ENCODE results near the gene KCTD20. TPM values are rescaled to one million over a fixed set of nuclear protein-coding genes. Genes with fewer than 3 reads are reported as not detected.

Gene KCTD20
- total and polyA plus RNA-seq, 5 donors from 2014 or later: 35.4 to 47.8 (median 41.7) TPM

GRCh38 chr6:36510365-36510764, 67.6 kb downstream of the KCTD20 start:
- no peak for ATAC-seq (ENCODE audit: low read depth in 2 of 2)
- Mint-ChIP-seq H3K27ac (peak overlapping the region in 1 of 3 donors; percentile 62), H3K4me1 (peaks cover 26 to 38% (median 33%) of the 10 kb centered on the region in 4 donors), H3K27me3 (no peaks in the 10 kb centered on the region), H3K36me3 (peaks cover 45% of the 10 kb centered on the region), H3K9me3 (no peaks in the 10 kb centered on the region), H3K4me3 (no peak overlapping the region)
- H3K4me1 ChIP-seq (ENCODE audit: control insufficient read depth, insufficient read depth, low read length, poor library complexity, severe bottlenecking): peaks cover 24% of the 10 kb centered on the region
- no peaks in the 10 kb centered on the region for H3K27me3 ChIP-seq (ENCODE audit: control insufficient read depth, insufficient read depth, low read length)
- no peak overlapping the region for H3K27ac ChIP-seq (ENCODE audit: insufficient read depth, low read length, poor library complexity, severe bottlenecking)
- H3K36me3 ChIP-seq (ENCODE audit: control insufficient read depth, insufficient read depth, low read length): peaks cover 61% of the 10 kb centered on the region
- DNase-seq: no peak
- no peaks in the 10 kb centered on the region for H3K9me3 ChIP-seq (ENCODE audit: control insufficient read depth in 2 of 2, low read length in 2 of 2)
- no peak overlapping the region for H3K4me3 ChIP-seq (ENCODE audit: low read depth, low read length)

GRCh38 chr6:36514554-36515456, 72.0 kb downstream of the KCTD20 start:
- H3K27ac Mint-ChIP-seq: peak overlapping the region; percentile 49 to 93 (median 55)
- H3K4me1 ChIP-seq (ENCODE audit: control insufficient read depth, insufficient read depth, low read length, poor library complexity, severe bottlenecking): peaks cover 17% of the 10 kb centered on the region
- H3K9me3 ChIP-seq (ENCODE audit: control insufficient read depth in 2 of 2, low read length in 2 of 2): no peaks in the 10 kb centered on the region
- peaks cover 21 to 45% (median 38%) of the 10 kb centered on the region in 4 donors for H3K4me1 Mint-ChIP-seq
- no peaks in the 10 kb centered on the region for H3K27me3 Mint-ChIP-seq
- ATAC-seq (ENCODE audit: low read depth in 2 of 2) (no peak), DNase-seq (no peak)
- H3K4me3 Mint-ChIP-seq: no peak overlapping the region
- H3K27ac ChIP-seq (ENCODE audit: insufficient read depth, low read length, poor library complexity, severe bottlenecking): no peak overlapping the region
- H3K36me3 ChIP-seq (ENCODE audit: control insufficient read depth, insufficient read depth, low read length): peaks cover 85% of the 10 kb centered on the region
- H3K4me3 ChIP-seq (ENCODE audit: low read depth, low read length): no peak overlapping the region
- H3K9me3 Mint-ChIP-seq: no peaks in the 10 kb centered on the region
- no peaks in the 10 kb centered on the region for H3K27me3 ChIP-seq (ENCODE audit: control insufficient read depth, insufficient read depth, low read length)
- peaks cover 44% of the 10 kb centered on the region for H3K36me3 Mint-ChIP-seq

GRCh38 chr6:36515844-36516243, 73.0 kb downstream of the KCTD20 start:
- no peaks in the 10 kb centered on the region for H3K27me3 Mint-ChIP-seq
- DNase-seq: no peak
- H3K36me3 Mint-ChIP-seq: peaks cover 48% of the 10 kb centered on the region
- no peak overlapping the region for H3K4me3 ChIP-seq (ENCODE audit: low read depth, low read length)
- peak overlapping the region in 2 of 3 donors; percentile 49 to 57 for H3K27ac Mint-ChIP-seq
- no peaks in the 10 kb centered on the region for H3K9me3 ChIP-seq (ENCODE audit: control insufficient read depth in 2 of 2, low read length in 2 of 2)
- peaks cover 30 to 56% (median 45%) of the 10 kb centered on the region in 4 donors for H3K4me1 Mint-ChIP-seq
- H3K4me3 Mint-ChIP-seq: no peak overlapping the region
- peaks cover 85% of the 10 kb centered on the region for H3K36me3 ChIP-seq (ENCODE audit: control insufficient read depth, insufficient read depth, low read length)
- ATAC-seq (ENCODE audit: low read depth in 2 of 2): no peak
- no peaks in the 10 kb centered on the region for H3K27me3 ChIP-seq (ENCODE audit: control insufficient read depth, insufficient read depth, low read length)
- no peak overlapping the region for H3K27ac ChIP-seq (ENCODE audit: insufficient read depth, low read length, poor library complexity, severe bottlenecking)
- H3K9me3 Mint-ChIP-seq: no peaks in the 10 kb centered on the region
- peaks cover 19% of the 10 kb centered on the region for H3K4me1 ChIP-seq (ENCODE audit: control insufficient read depth, insufficient read depth, low read length, poor library complexity, severe bottlenecking)

- no peak overlapping the region for H3K4me3 Mint-ChIP-seq
- H3K27ac Mint-ChIP-seq: peak overlapping the region in 1 of 3 donors; percentile 60
Measured at GRCh38 chr6:36516559-36516958, 73.8 kb downstream of the KCTD20 start.

GRCh38 chr6:36516988-36517387, 74.2 kb downstream of the KCTD20 start:
- no peak for ATAC-seq (ENCODE audit: low read depth in 2 of 2)
- H3K4me1 ChIP-seq (ENCODE audit: control insufficient read depth, insufficient read depth, low read length, poor library complexity, severe bottlenecking): peaks cover 19% of the 10 kb centered on the region
- H3K9me3 Mint-ChIP-seq: no peaks in the 10 kb centered on the region
- H3K27ac ChIP-seq (ENCODE audit: insufficient read depth, low read length, poor library complexity, severe bottlenecking): peak overlapping the region; percentile 33
- H3K36me3 Mint-ChIP-seq: peaks cover 52% of the 10 kb centered on the region
- no peak overlapping the region for H3K4me3 ChIP-seq (ENCODE audit: low read depth, low read length)
- H3K9me3 ChIP-seq (ENCODE audit: control insufficient read depth in 2 of 2, low read length in 2 of 2): no peaks in the 10 kb centered on the region
- peak overlapping the region in 2 of 3 donors; percentile 44 to 63 for H3K27ac Mint-ChIP-seq
- DNase-seq: no peak
- H3K27me3 Mint-ChIP-seq: no peaks in the 10 kb centered on the region
- no peaks in the 10 kb centered on the region for H3K27me3 ChIP-seq (ENCODE audit: control insufficient read depth, insufficient read depth, low read length)
- peaks cover 86% of the 10 kb centered on the region for H3K36me3 ChIP-seq (ENCODE audit: control insufficient read depth, insufficient read depth, low read length)
- no peak overlapping the region for H3K4me3 Mint-ChIP-seq
- peaks cover 30 to 61% (median 45%) of the 10 kb centered on the region in 4 donors for H3K4me1 Mint-ChIP-seq

More at GRCh38 chr6:36516559-36516958, 73.8 kb downstream of the KCTD20 start:
- H3K9me3 ChIP-seq (ENCODE audit: control insufficient read depth in 2 of 2, low read length in 2 of 2): no peaks in the 10 kb centered on the region
- peaks cover 30 to 58% (median 44%) of the 10 kb centered on the region in 4 donors for H3K4me1 Mint-ChIP-seq
- H3K36me3 Mint-ChIP-seq: peaks cover 50% of the 10 kb centered on the region
- no peaks in the 10 kb centered on the region for H3K27me3 Mint-ChIP-seq
- no peaks in the 10 kb centered on the region for H3K27me3 ChIP-seq (ENCODE audit: control insufficient read depth, insufficient read depth, low read length)
- peaks cover 86% of the 10 kb centered on the region for H3K36me3 ChIP-seq (ENCODE audit: control insufficient read depth, insufficient read depth, low read length)
- no peak for ATAC-seq (ENCODE audit: low read depth in 2 of 2)
- H3K9me3 Mint-ChIP-seq: no peaks in the 10 kb centered on the region
- peaks cover 19% of the 10 kb centered on the region for H3K4me1 ChIP-seq (ENCODE audit: control insufficient read depth, insufficient read depth, low read length, poor library complexity, severe bottlenecking)
- DNase-seq: no peak
- no peak overlapping the region for H3K27ac ChIP-seq (ENCODE audit: insufficient read depth, low read length, poor library complexity, severe bottlenecking)
- no peak overlapping the region for H3K4me3 ChIP-seq (ENCODE audit: low read depth, low read length)

GRCh38 chr6:36517408-36517807, 74.6 kb downstream of the KCTD20 start:
- no peaks in the 10 kb centered on the region for H3K27me3 ChIP-seq (ENCODE audit: control insufficient read depth, insufficient read depth, low read length)
- H3K36me3 Mint-ChIP-seq: peaks cover 51% of the 10 kb centered on the region
- H3K36me3 ChIP-seq (ENCODE audit: control insufficient read depth, insufficient read depth, low read length): peaks cover 86% of the 10 kb centered on the region
- peak overlapping the region; percentile 37 for H3K27ac ChIP-seq (ENCODE audit: insufficient read depth, low read length, poor library complexity, severe bottlenecking)
- no peak for ATAC-seq (ENCODE audit: low read depth in 2 of 2)
- H3K9me3 Mint-ChIP-seq: no peaks in the 10 kb centered on the region
- H3K4me1 ChIP-seq (ENCODE audit: control insufficient read depth, insufficient read depth, low read length, poor library complexity, severe bottlenecking): peaks cover 19% of the 10 kb centered on the region
- H3K27me3 Mint-ChIP-seq: no peaks in the 10 kb centered on the region
- no peaks in the 10 kb centered on the region for H3K9me3 ChIP-seq (ENCODE audit: control insufficient read depth in 2 of 2, low read length in 2 of 2)
- DNase-seq: no peak
- no peak overlapping the region for H3K4me3 Mint-ChIP-seq
- no peak overlapping the region for H3K4me3 ChIP-seq (ENCODE audit: low read depth, low read length)
- peak overlapping the region in 2 of 3 donors; percentile 44 to 63 for H3K27ac Mint-ChIP-seq
- peaks cover 30 to 64% (median 47%) of the 10 kb centered on the region in 4 donors for H3K4me1 Mint-ChIP-seq

GRCh38 chr6:36519352-36519751, 76.6 kb downstream of the KCTD20 start:
- Histone ChIP-seq H3K4me1 (ENCODE audit: control insufficient read depth, insufficient read depth, low read length, poor library complexity, severe bottlenecking) (peaks cover 19% of the 10 kb centered on the region), H3K4me3 (ENCODE audit: low read depth, low read length) (no peak overlapping the region), H3K9me3 (ENCODE audit: control insufficient read depth in 2 of 2, low read length in 2 of 2) (no peaks in the 10 kb centered on the region), H3K27ac (ENCODE audit: insufficient read depth, low read length, poor library complexity, severe bottlenecking) (peak overlapping the region; percentile 34), H3K36me3 (ENCODE audit: control insufficient read depth, insufficient read depth, low read length) (peaks cover 96% of the 10 kb centered on the region), H3K27me3 (ENCODE audit: control insufficient read depth, insufficient read depth, low read length) (no peaks in the 10 kb centered on the region)
- Mint-ChIP-seq H3K27me3 (no peaks in the 10 kb centered on the region), H3K9me3 (no peaks in the 10 kb centered on the region), H3K4me1 (peaks cover 35 to 74% (median 53%) of the 10 kb centered on the region in 4 donors), H3K4me3 (peak overlapping the region in 2 of 4 donors; percentile 2 to 19), H3K27ac (peak overlapping the region in 2 of 3 donors; percentile 63 to 79), H3K36me3 (peaks cover 65% of the 10 kb centered on the region)
- ATAC-seq (ENCODE audit: low read depth in 2 of 2): peak in 1 of 2 donors; percentile 22
- DNase-seq: peak in 1 of 3 donors; percentile 28

Measured in CD4-positive, CD25-positive, alpha-beta regulatory T cell (primary cell).